Hippocampal formation (tissue), 2 donors: ENCODE results near the gene DENND2C.

ENCODE experiments used
- DNase-seq, 2 donors: peaks; one replicate each; lab custom pipeline; 2025; lab: John Stamatoyannopoulos, UW

The DENND2C gene

DNA sequence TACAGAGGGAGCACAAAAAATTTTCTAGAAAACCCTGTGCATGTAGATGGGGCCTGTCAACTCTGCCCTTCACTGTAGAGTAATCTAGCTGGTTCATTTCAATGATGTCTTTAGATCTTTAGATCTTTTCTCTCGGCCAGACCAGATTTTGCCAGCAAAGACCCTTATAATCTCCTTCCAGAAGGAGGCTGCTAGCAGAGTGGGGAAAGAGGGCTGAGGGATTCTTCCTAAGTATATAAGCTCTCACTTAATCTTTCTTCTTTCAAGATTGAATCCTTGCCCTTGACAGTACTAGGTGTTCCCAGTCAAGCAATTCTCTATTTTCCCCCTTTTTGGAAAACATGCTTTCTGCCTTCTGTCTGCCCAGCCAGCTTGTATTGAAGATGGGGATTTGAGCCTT lies 122.8 kb downstream of the DENND2C start:
- DNase-seq, result no peak

DNA sequence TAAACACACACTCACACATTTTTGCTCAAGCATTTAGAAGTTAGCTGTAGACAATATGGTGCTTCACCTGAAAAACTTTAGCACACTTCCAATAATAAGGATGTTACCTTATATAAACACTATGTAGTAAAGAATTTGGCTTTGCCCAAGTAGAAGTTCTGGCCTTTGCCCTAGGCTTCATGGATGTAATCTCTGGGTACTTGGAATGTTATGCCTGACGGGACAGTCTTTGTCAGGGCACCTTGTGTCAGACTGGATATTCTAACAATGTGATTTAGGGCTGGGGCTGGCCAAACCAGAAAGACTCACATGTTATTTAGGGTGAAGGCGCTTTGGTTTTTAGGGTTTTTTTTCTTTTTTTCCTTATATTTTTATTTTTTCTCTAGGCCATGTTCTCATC lies 124.1 kb downstream of the DENND2C start:
- DNase-seq, result no peak

DNA sequence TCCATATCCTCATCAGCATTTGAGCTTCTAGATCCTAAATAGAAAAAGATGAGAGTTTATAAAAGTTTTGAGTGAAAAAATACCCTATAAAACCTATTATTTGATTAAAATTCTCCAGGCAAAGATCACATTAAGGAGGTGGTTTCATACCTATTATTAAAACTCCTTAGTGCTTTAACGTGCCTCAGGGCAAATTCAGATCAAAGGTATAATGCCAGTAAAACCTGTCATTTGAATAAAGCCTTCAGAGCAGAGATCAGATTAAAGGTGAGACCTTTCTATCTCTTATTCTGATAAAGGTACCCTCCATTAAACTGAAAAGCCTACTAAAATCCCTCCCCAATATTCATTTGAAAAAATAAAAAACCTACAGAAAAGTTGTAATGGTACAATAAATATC lies 124.5 kb downstream of the DENND2C start:
- DNase-seq, result no peak

DNA sequence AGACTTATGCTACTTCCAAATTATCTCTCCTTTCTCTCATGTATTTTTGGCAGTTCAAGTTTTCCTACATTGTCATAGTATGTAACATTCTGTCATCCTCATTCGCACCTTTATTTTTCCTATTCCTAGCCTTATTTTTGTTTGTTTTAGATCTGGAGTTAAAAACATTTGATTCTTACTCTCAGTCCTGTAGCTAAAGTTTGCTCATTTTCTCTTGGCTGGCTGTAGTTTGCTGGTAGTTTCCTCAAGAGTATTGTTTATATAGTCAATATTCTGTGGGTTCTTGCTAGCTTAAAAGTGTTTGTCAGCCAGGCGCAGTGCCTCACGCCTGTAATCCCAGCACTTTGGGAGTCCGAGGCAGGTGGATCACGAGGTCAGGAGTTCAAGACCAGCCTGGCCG lies 129.0 kb downstream of the DENND2C start:
- DNase-seq, result no peak

DNA sequence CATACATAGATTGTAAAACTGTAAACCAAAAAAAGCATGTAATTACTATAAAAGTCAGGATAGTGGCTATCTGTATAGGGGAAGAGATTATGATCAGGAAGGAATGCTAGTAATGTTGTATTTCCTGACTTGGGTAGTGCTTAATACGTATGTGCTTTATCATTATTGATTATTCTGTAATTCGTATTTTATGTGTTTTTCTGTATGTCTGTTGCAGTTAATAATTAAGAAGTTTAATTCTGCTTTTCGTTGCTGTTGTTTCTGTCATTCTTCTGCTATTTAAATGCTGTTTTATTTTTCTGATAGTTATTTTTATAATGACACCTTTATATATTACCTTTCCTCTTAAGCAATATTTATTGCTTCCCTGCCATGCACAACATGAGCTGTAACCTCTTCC lies 129.6 kb downstream of the DENND2C start:
- DNase-seq, result no peak

DNA sequence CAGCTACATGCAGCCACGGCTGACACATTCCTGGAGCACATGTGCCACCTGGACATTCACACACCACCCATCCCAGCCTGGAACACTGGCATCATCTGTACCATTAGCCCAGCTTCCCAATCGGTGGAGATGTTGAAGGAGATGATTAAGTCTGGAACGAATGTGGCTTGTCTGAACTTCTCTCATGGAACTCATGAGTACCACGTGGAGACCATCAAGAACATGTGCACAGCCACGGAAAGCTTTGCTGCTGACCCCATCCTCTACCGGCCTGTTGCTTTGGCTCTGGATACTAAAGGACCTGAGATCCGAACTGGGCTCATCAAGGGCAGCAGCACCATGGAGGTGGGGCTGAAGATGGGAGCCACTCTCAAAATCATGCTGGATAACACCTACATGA lies 133.8 kb downstream of the DENND2C start:
- DNase-seq, result no peak

DNA sequence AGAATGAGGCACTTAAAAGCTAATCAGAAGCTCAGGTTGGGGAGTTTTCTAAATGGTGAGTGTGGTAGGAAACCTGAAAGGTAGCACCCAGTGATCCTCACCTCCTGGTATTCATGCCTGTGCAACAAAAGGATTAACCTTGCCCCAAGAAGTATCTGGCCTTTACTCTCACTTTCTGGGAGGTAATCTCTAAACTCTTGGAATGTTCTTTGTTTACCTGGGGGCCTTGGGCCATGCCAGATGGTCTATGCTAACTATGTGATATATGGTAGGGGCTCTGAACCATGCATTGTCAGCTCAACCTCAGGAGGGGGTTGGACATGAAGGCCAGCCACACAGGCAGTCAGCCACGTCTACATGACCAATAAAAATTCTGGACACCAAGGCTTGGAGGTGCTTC lies 134.4 kb downstream of the DENND2C start:
- DNase-seq, result no peak
